HG02763 (cell line): ENCODE data around the gene PEDS1.
"Not testable (repeated sequence)": the region's sequence is repeated elsewhere in the genome, so short reads cannot be mapped to it uniquely, and the experiment has no call there.

Experiments used
- ATAC-seq: cut with Tn5 transposase; IDR thresholded peaks from one replicate; pipeline ENCODE4 v1.9.1; 2021; ENCODE audit warnings: mild to moderate bottlenecking, moderate library complexity; ENCODE audit not compliant: unreplicated experiment

PEDS1 gene

DNA sequence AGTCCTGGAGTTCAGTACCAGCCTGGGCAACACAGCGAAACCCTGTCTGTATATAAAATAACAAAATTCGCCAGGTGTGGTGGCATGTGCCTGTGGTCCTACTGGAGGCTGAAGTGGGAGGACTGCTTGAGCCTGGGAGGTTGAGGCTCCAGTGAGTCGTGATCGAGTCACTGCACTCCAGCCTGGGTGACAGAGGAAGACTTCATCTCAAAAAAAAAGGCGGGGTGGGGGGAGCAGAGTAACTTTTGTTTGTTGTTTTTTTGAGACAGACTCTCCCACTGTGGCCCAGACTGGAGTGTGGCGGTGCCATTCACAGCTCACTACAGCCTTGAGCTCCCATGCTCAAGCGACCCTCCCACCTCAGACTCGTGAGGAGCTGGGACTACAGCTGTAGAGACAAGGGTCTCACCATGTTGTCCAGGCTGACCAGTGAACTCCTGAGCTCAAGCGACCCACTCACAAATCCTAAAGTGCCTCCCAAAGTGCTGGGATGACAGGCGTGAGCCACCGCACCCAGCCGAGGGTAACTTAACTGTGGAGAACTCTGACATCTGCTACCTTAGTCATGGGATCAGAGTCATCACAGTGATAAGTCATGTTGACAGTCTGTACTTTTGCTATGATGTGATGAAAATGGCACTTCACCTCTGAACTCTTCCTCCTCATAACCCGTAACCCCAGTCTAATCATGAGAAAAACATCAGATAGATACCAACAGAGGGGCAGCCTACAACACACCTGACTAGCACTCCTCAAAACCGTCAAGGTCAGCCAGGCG is 16.5 kb downstream of the PEDS1 start:
- no peak for ATAC-seq

GRCh38 chr20:50135157-50135556 is 18.4 kb downstream of the PEDS1 start:
- ATAC-seq, result not testable (repeated sequence)

DNA sequence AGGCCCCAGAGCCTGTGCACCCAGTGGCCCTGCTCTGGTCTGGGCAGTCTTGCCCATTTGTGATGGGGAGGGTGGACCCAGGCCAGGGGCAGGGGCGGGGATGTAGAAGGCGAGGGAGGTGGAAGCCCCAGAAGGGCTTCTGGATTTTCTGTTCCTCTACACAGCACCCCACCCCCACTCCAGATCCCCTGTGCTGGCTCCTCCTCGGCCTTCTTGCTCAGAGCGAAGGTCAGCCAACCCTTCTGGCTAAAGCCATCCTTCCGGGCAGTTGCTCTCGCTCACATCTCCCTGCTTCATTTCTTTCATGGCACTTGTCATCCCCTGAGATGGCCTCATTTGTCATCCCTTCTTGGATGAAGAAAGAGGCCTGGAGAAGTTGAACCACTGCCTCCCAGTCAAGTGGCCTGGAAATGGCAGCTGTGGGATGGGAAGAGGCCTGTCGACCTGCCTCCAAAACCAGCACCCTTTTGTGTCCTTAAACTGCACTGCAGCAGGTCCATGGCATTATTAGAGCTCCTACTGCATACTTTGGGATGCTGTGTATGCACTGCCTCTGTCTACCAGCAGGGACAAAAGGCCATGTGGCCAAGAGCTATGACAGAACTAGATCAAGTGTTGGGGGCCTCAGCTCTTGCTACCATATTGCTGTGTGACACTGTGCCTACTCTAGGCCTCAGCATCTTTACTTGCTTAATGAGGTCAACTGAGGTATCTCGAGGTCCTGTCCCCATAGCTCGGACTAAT is 19.9 kb downstream of the PEDS1 start:
- ATAC-seq, result no peak

- ATAC-seq, result no peak
Observed at GRCh38 chr20:50133041-50133440, 20.5 kb downstream of the PEDS1 start.

DNA sequence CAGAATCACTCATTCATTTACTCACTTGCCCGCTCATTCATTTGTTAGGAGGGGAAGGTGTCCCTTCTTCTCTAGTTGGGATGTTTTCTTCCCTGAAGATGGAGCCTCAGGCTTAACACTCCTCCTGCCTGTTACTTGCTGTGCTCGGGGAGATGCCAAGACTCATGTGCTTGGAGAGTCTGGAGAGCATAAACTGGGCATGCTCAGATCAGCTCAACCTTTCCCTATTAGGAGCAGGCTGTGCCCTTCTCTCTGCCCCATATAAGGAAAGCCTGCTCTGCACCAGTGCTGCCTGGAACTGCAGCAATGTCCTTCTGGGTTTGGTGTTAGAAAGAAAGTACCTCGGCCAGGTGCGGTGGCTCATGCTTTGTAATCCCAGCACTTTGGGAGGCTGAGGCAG is 22.5 kb downstream of the PEDS1 start:
- no peak for ATAC-seq

- no peak for ATAC-seq
Observed at GRCh38 chr20:50130356-50130723, 23.2 kb downstream of the PEDS1 start.

GRCh38 chr20:50129662-50130355 is 23.7 kb downstream of the PEDS1 start:
- no peak for ATAC-seq

DNA sequence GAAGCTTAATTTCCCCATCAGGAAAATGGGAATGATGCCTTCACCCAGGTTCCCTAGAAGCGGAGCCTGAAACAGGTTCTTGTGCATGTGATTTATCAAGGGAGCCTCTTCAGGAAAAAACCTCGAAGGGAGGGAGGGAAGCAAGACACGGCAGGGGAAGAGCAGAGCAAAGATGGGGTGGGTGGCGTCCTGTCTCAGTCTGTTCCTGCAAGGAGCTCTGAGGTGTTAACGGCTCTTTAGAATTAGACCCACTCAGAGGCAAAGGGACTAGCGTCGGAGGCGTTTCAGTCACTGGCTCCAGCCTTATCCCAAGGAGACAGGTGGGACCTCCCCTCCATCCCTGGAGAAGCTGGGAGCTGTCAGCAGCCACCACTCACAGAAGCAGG is 25.0 kb downstream of the PEDS1 start:
- ATAC-seq, result no peak

DNA sequence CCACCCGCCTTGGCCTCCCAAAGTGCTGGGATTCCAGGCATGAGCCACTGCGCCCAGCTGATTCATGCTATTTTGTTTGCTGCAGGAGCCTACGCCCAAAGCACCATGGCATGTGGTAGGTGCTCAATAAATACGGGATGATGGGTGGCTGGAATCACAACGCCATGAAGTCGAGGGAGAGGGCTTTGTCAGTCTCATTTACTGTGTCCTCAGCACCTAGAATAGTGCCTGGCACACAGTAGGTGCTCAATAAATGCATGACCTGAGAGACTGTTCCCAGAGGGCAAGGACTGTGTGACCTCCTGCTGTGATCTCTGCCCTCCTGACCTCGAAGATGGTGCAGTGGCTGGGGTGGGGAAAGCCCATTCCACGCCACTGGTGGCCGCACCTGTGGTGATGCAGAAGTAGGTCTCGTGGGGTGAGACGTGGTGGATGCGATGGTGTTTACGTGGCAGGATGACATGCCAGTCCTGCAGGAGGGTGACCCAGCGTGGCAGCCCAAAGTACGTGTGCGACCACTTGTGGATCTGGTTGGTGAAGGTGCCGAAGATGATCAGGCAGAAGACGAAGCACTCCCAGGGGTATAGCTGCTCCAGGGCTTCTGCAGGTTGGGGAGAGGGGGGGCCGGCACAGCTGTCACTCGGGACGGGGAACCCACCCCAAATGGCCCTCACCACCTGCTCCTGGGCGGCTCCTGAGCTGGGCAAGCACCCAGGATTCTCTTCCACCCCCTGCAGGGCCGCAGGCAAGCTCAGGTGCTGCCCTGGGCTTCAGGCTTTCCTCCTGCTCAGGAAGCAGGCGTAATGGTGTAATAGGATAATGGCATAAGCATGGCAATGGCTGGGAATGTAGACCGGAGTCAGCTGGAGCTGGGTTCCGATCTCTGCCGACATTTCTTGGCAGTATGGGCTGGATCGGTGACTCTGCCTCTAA is 25.7 kb downstream of the PEDS1 start:
- ATAC-seq, result no peak

- ATAC-seq, result no peak
Observed at GRCh38 chr20:50126662-50127061, 26.9 kb downstream of the PEDS1 start.

DNA sequence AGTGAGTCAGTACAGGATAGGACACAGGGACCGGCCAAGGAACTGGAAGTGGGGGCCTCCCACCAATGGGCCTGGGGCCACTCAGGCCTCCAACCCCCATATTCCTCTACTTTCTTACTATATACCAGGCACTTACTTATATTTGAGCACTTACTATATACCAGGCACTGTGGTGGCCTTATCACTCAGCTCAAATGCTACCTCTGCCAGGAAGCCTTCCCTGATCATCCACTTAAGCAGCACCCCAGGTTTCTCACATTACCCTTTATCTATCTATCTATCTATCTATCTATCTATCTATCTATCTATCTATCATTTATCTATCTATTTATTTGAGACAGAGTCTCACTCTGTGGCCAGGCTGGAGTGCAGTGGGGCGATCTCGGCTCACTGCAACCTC is 28.2 kb downstream of the PEDS1 start:
- no peak for ATAC-seq

DNA sequence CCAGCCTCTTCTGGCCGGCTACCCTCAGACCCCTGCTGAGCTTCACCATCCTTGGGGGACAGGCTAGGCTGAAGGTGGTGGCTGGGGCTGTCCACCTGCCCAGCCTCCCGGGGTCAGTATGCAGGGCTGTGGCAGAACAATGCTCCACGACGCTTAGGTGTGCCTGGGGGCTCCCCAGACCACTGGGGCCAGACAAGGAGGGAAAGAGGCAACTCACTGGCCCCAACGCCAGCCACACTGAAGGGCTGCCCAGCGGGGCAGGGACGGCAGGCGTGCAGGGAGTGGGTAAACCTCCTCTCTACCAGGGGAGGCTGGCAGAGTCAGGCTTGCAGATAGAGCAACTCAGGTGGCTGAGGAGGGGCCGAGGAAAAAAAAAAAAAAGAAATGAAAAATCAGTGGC is 29.0 kb downstream of the PEDS1 start:
- no peak for ATAC-seq

DNA sequence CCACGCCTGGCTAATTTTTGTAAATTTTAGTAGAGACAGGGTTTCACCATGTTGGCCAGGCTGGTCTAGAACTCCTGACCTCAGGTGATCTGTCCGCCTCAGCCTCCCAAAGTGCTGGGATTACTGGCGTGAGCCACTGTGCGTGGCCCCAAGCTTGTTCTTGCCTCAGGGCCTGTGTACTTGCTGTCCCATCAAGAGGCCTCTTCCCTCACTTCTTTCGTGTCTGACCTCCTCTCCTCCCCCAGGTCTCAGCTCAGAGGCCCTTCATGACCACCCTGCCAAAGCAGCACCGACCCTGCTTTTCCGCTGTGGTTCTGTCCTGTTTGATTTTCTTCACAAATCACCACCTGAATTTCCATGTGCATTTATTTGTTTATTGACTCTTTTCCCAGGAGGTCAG is 30.1 kb downstream of the PEDS1 start:
- ATAC-seq, result no peak

GRCh38 chr20:50122763-50123162 is 30.8 kb downstream of the PEDS1 start:
- no peak for ATAC-seq

- no peak for ATAC-seq
Observed at GRCh38 chr20:50121858-50122271, 31.7 kb downstream of the PEDS1 start.

DNA sequence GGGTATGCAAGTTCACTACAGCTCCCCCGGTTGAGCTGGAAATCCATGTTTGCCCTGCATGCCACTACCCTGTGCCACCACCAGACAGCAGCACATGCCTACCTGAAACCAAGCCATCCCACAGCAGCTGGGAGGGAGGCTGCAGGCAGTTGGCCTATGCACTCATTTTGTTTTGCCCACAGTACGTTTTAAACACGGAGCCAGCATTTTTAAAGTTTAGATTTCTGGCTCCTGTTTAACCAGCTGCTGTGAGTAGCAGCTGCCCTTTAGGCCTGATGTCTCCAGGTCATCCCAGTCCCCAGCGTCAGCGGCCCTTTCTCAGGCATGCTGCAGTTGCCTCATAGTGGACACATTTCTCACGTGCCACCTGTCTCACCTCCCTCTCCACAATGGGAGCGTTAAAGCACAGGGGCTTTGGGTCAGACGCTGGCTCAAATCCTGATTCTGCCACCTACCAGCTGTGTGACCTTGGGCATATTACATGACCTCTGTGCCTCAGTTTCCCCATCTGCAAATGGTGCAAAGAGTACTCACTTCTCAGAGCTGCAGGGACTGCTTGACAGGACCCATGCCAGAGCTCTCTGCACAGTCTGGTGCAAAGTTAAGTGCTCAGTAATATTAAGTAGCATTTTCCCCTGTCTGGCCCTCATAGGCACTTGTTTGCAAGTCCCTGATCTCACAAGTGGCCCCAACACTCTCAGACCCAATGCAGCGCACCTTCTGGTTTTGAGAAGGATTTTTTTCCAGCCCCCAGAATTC is 32.4 kb downstream of the PEDS1 start:
- no peak for ATAC-seq

- no peak for ATAC-seq
Observed at GRCh38 chr20:50118203-50118602, 35.3 kb downstream of the PEDS1 start.

DNA sequence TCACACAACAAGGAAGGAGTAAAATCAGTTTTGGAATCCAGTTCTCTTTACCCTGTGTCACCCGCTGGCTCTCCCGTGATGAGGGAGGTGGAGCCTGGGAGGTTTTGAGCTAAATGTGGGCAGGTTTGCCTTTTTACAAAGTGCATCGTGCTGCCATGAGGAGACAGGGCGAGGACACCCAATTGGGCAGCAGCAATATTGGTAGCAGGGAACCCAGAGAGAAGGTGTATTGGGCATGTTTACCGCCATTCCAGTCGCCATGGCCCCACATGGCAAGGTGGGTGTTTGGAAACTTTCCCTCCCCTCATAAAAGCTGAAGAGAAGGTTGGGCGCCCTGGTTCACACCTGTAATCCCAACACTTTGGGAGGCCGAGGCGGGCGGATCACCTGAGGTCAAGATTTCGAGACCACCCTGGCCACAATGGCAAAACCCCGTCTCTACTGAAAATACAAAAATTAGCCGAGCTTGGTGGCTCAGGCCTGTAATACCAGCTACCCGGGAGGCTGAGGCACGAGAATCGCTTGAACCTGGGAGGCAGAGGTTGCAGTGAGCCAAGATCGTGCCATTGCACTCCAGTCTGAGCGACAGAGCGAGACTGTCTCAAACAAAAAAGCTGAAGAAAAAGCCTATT is 37.0 kb downstream of the PEDS1 start:
- ATAC-seq, result no peak

- ATAC-seq, result peak; percentile 71
Observed at GRCh38 chr20:50115591-50116367, 37.7 kb downstream of the PEDS1 start.
